Tibial nerve (tissue), 4 donors: ENCODE results near the gene SYT1.

Source experiments
- CTCF ChIP-seq, 5 experiments: fragments of 200-600 bp in 3 of 5; fragments of 450-650 bp in 2 of 5; sonication (generic) in 3 of 5; IDR thresholded peaks; one replicate each; pipeline ENCODE4 v1.5.1; 2016 to 2019; ENCODE audit warnings: antibody characterized with exemption in 5 of 5, mild to moderate bottlenecking in 3 of 5, moderate library complexity in 2 of 5
- EP300 ChIP-seq, 2 donors: sonication (generic); formaldehyde crosslinking; IDR thresholded peaks; one replicate each; pipeline ENCODE4 v1.6.1; 2017; ENCODE audit warnings: antibody characterized with exemption in 2 of 2, mild to moderate bottlenecking in 1 of 2
- POLR2A ChIP-seq, 2 donors: fragments of 450-650 bp; IDR thresholded peaks; one replicate each; pipeline ENCODE4 v1.6.1; 2017; ENCODE audit warnings: antibody characterized with exemption in 2 of 2, mild to moderate bottlenecking in 2 of 2, moderate library complexity in 2 of 2

GRCh38 chr12:79056775-79057174 lies 192.2 kb downstream of the SYT1 start:
- TF ChIP-seq EP300 (IDR thresholded peaks at IDR 0.05), result no peak
- TF ChIP-seq POLR2A (IDR thresholded peaks at IDR 0.05), result no peak
- TF ChIP-seq CTCF (IDR thresholded peaks at IDR 0.05), result no peak
